VCaP (cell line): ENCODE data around the gene AGPAT2.

Source experiments
- H3K27ac ChIP-seq: fragments of 450-650 bp; 2 replicates; pipeline ENCODE4 v1.5.1; 2017
- TF ChIP-seq, protein P1 (sequence below): fragments of 450-650 bp; conservative IDR thresholded peaks from 2 replicates; pipeline ENCODE4 v1.5.1; 2017; ENCODE audit warnings: mild to moderate bottlenecking, moderate library complexity

Gene AGPAT2

DNA sequence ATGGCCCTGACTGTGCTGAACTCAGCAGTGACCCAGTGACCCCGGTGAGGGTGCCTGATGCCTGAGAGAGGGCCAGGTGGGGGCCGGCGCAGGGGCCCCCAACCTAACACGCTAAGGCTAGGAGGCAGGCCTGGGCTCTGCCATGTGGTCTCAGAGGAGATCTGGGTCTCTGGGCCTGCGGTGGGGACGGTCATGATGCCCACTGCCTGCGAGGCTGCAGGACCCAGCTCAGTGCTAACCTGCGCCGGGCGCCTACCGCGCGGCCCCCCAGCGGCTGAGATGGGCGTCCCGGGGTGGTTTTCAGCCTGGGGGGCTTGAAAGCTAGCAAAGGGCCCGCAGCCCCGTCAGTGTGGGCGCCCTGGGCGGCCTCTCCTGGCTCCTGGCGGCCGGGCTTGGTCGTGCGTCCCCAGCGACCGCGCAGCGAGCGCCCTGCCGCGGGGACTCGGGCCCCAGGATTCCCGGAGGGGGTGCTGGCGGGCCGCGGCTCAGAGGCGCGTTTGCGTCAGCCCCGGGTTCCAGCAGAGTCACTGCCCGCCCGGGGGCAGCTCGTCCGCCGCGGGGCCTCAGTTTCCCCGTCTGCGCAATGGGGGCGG is 22.1 kb downstream of the AGPAT2 start:
- TF ChIP-seq, protein P1, sequence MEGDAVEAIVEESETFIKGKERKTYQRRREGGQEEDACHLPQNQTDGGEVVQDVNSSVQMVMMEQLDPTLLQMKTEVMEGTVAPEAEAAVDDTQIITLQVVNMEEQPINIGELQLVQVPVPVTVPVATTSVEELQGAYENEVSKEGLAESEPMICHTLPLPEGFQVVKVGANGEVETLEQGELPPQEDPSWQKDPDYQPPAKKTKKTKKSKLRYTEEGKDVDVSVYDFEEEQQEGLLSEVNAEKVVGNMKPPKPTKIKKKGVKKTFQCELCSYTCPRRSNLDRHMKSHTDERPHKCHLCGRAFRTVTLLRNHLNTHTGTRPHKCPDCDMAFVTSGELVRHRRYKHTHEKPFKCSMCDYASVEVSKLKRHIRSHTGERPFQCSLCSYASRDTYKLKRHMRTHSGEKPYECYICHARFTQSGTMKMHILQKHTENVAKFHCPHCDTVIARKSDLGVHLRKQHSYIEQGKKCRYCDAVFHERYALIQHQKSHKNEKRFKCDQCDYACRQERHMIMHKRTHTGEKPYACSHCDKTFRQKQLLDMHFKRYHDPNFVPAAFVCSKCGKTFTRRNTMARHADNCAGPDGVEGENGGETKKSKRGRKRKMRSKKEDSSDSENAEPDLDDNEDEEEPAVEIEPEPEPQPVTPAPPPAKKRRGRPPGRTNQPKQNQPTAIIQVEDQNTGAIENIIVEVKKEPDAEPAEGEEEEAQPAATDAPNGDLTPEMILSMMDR = no peak
- H3K27ac ChIP-seq = peak overlapping the region; percentile 60; the same call in 1 of the 2 replicates

DNA sequence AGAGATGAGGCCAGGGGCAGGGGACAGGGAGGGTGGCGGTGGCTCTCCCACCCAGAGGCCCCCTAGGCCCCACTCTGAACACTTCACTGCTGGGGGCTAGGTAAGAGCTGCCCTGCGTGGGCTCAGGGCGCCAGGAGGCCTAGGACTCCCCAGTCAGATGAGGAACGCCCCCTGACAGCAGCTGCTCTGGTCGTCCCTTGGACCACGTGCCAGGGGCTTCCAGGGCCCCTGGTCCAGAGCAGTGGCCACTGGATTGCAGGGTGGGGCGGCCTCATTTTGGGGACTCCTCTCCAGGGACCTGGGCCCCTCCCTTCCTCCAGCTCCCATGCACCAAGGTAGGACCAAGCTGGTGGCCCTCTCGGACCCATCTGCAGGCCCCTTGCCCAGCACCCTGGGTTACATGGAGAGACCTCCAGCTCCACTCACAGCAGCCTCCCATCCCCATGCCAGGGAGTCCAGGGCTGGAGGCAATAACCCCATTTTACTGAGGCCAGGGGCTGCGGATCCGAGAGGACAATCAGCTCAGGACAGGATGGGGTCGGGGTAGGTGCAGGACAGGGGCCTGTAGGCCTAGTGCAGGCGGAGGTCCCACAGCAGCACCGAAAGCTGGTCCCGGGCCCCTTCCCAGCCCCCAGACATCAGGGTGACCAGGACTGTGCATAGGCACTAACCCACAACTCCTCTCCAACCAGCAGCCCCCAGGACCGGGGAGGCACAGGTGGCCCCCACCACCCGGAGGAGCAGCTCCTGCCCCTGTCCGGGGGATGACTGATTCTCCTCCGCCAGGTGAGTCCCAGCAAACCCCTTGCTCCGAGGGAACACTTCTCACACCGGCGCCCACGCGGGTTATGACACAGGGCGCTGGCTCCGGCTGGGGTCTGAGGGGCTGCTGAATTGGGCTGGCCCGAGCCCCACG is 23.0 kb downstream of the AGPAT2 start:
- no peak overlapping the region for H3K27ac ChIP-seq

DNA sequence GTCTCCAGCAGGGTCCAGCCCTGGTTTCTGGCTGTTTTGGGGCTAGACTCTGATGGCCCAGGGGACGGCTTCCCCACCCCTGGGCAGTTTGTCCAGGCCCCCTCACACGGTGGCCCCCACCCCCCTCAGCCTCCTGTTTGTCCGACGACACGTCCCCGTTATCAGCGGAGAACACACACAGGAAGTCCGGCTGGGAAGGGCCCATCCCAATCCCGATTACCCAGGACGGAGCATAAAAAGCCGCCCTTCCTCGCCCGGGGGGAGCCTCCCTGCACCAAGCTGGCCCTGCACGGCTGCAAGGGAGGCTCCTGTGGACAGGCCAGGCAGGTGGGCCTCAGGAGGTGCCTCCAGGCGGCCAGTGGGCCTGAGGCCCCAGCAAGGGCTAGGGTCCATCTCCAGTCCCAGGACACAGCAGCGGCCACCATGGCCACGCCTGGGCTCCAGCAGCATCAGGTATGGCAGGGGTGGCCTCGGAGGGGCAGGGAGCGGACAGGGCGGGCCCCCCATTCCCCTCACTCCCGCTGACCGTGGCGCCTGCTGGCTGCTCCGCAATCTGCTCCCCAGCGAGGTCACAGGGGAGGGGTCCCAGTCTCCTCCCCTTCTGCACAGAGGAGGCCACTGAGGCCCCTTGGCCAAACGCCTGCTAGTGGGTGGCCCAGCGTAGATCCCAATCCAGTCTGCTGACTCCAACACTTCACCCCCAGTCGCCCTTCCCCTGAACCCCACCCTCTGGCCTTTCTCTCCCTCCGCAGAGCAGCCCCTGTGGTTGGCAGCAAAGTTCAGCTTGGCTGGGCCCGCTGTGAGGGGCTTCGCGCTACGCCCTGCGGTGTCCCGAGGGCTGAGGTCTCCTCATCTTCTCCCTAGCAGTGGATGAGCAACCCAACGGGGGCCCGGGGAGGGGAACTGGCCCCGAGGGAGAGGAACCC is 24.3 kb downstream of the AGPAT2 start, which contains the start of gene EGFL7:
EGFL7 (plus strand) TSS at position 261 of the 926 bp plus-strand sequence. CDS start 5,367 bp downstream, outside the sequence.
- TF ChIP-seq, protein P1 = no peak
- H3K27ac ChIP-seq = no peak within 1 kb of the TSS

More for the DNA sequence above, 23.0 kb downstream of the AGPAT2 start:
- TF ChIP-seq, protein P1 = no peak

DNA sequence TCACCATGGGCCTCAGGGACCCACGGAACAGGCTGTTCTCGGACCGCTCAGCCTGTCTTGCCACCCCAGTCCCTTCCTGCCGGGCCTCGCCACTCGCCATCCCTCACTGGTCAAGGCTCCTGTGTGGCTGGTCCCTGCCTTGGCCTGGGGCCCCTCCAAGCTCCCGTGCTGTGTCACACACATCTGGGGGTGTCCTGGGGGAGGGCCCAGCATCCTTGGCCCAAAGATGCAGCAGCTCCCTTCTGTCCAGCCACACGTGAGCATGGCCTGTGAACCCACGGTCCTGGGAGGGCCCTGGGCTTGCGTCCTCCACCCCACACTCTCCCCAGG is 25.0 kb downstream of the AGPAT2 start:
- TF ChIP-seq, protein P1 = no peak
- H3K27ac ChIP-seq = no peak overlapping the region

DNA sequence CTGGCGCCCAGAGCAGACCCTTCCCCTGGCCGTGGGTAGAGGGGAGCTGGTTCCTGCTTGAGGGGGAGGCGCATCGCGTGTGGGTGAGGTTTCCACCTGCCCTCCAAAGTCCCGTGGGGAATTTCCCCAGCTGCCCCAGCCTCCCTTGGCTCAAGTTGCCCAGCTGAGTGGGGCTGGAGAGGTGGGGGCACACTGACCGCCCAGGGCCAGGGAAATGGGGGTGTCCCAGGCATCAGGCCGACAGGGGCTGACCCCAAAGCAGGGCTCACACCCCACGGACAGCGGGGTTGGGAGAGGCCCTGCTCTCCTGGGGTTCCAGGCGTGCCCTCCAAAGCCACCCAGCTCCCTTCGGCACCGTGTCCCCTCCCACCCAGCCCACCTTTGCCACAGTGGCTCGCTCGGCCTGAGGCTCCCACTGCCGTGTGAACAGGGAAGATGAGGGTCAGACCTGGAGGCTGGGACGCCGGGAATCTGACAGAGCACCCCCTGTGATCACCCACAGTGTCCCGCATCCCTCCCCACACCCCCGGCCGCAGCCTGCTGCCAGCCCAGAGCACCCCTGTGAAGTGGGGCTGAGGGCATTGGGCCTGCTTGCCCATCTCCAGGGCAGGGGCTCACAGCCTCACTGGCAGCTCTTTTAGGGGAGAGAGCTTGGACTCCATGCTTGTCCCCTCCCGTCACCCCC is 25.5 kb downstream of the AGPAT2 start:
- TF ChIP-seq, protein P1 = no peak
- no peak overlapping the region for H3K27ac ChIP-seq

DNA sequence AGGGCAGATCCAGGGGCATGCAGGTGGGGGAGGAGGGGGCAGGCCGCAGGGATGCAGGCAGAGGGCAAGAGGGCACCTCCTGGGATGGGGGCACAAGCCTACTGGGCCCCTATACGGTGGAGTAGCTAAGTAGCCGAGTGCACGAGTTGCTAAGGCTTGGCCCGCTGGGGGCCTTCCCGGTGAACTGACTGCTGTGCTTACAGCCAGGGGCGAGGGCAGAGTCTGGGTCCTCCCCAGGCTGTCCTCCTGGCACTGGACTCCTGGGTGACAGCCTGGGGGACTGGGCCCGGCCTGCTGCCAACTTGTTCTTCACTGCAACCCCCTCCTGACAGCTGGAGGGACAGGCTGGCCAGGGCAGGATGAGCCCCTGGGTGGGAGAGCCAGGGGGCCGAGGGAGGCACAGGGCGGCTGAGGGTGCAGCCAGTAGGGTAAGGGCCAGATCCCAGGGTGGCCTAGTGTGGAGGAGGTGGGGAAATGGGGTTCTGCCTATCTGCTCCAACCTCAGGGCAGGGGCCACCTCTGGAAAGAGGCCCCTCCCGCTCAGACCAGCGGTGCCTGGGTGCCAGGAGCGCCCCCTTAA is 26.2 kb downstream of the AGPAT2 start:
- H3K27ac ChIP-seq = no peak overlapping the region
- TF ChIP-seq, protein P1 = no peak
